ENCODE measurements around the gene CDKN2AIP.
A peak's percentile ranks its signal among the peaks of the same experiment; 100 is the strongest.

CDKN2AIP gene

GRCh38 chr4:183405303-183405702 lies 39.1 kb upstream of the CDKN2AIP start:
- TF ChIP-seq, protein P1, sequence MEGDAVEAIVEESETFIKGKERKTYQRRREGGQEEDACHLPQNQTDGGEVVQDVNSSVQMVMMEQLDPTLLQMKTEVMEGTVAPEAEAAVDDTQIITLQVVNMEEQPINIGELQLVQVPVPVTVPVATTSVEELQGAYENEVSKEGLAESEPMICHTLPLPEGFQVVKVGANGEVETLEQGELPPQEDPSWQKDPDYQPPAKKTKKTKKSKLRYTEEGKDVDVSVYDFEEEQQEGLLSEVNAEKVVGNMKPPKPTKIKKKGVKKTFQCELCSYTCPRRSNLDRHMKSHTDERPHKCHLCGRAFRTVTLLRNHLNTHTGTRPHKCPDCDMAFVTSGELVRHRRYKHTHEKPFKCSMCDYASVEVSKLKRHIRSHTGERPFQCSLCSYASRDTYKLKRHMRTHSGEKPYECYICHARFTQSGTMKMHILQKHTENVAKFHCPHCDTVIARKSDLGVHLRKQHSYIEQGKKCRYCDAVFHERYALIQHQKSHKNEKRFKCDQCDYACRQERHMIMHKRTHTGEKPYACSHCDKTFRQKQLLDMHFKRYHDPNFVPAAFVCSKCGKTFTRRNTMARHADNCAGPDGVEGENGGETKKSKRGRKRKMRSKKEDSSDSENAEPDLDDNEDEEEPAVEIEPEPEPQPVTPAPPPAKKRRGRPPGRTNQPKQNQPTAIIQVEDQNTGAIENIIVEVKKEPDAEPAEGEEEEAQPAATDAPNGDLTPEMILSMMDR (IDR thresholded peaks at IDR 0.05; ENCODE audit: low read depth, low read length, missing control alignments): no peak
- no peak overlapping the region for H3K4me3 ChIP-seq (ENCODE audit: low read depth, low read length)
- DNase-seq (ENCODE audit: low read depth): no peak

DNA sequence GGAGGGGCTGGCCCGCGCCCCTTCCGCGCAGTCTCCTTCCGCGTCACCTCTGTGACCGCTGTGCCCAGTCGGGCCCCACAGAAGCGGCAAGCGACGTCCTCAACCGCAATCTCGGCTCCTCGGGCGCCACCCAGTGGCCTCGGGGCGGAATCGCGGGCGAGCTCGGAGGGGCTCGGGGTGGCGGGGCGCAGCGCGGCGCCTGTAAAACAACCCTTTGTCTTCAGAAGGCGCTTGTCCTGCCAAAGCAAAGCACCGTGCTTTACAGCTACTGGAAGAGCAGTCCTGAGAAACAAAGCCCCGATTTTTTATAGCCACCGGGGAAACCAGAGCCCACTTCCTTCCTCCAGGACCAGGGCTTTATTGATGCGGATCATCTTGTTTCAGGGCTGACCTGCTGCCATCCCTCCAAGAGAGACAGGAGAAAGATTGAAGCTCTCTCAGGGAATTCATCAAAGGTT lies 37.3 kb upstream of the CDKN2AIP start:
- peak overlapping the region; percentile 55 for H3K4me3 ChIP-seq (ENCODE audit: low read depth, low read length)
- DNase-seq (ENCODE audit: low read depth): no peak
- TF ChIP-seq, protein P1 (IDR thresholded peaks at IDR 0.05; ENCODE audit: low read depth, low read length, missing control alignments): peak; percentile 90

DNA sequence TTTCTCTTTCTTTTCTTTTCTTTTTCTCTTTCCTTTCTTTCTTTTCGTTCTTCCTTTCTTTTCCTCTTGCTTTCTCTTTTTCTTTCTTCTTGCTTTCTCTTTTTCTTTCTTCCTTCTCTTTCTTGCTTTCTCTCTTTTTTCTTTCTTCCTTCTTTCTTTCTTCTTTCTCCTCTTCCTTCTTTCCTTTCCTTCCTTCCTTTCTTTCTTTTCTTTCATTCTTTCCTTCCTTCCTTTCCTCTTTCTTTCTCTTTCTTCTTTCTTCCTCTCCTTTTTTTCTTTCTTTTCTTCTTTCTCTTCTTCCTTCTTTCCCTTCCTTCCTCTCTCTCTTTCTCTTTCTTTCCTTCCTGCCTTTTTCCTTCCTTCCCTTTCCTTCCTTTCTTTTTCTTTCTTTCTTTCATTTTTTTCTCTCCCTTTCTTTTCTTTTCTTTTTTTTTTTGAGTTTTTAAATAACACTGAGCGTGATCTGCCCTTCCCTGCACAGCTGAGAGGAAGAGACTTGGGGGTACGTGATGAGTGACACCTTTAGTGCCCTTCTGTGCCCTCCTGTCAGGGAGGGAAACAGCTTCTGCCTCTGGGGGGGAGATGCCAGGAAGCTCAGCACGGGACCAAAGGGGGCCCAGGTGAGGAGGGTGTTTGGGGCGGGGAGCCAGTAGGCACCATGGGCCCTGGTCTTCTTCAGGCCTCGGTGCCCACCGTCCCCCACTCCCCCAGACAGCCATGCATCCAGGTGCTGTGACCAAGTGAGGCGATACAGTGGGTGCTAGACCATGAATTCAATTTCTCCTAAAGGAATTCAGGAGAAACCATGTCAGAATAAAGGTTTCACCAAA lies 36.6 kb upstream of the CDKN2AIP start:
- H3K4me3 ChIP-seq (ENCODE audit: low read depth, low read length): peak overlapping the region; percentile 55
- DNase-seq (ENCODE audit: low read depth): no peak
- TF ChIP-seq, protein P1 (IDR thresholded peaks at IDR 0.05; ENCODE audit: low read depth, low read length, missing control alignments): no peak

DNA sequence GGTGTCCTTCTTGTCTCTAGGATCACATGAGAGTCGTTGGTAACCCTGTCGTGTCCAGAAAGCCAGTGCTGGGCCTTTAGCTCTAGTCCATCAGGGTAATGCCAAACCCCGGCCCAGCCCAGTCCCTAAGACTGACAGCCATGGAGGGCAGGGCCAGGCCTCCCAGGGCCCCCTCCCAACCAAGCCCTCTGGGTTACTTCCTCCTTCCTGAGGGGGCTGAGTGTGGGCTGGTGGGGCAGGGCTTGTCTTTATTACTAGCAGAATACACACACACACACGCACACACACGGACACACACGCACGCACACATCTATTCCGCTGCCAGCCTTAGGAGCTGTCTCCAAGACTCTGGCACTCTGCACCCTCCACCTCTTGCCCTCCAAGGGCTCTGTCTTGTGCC lies 35.6 kb upstream of the CDKN2AIP start:
- TF ChIP-seq, protein P1 (IDR thresholded peaks at IDR 0.05; ENCODE audit: low read depth, low read length, missing control alignments): no peak
- no peak for DNase-seq (ENCODE audit: low read depth)
- no peak overlapping the region for H3K4me3 ChIP-seq (ENCODE audit: low read depth, low read length)

DNA sequence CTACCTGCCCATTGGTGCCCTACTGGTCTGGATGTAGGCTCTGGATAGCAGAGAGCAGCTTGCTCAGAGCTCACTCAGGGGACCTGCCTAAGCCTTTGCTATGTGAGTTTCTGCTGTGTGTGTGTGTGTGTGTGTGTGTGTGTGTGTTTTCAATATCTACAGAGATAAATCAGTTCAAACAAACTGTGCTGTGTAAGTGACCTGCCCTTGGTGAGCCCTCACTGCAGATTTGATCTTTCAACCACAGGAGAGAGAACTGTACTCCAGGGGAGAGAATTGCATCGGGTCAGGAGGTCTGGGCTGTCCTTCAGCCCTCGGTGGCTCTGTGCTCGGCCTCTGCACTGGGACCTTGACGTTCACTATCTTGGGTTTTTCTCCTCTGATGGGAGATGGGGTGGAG lies 35.0 kb upstream of the CDKN2AIP start:
- TF ChIP-seq, protein P1 (IDR thresholded peaks at IDR 0.05; ENCODE audit: low read depth, low read length, missing control alignments): no peak
- DNase-seq (ENCODE audit: low read depth): no peak
- no peak overlapping the region for H3K4me3 ChIP-seq (ENCODE audit: low read depth, low read length)

- no peak for DNase-seq (ENCODE audit: low read depth)
- no peak overlapping the region for H3K4me3 ChIP-seq (ENCODE audit: low read depth, low read length)
Observed at GRCh38 chr4:183409934-183410333, 34.5 kb upstream of the CDKN2AIP start.

More at GRCh38 chr4:183409934-183410333, 34.5 kb upstream of the CDKN2AIP start:
- TF ChIP-seq, protein P1 (IDR thresholded peaks at IDR 0.05; ENCODE audit: low read depth, low read length, missing control alignments): no peak
